ENCODE data around the gene ARSK.

ARSK gene

DNA sequence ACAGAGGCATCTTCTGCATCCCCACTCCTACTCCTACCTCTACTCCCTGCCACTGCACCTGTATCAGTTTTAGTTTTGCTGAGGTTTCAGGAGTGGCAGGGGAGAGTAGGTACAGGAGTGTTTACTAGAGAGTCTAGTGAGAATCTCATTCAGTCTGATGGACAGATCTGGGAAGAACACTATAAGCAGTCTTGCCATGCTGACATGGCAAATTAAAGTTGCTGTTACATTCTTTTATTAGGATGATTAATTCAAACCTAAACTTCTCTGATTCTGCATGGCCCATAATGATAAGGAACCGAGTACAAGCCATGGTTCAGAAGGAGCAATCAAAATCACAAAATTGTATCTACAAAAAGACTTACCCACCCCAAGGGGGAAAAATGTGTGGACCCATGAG lies 7.4 kb downstream of the ARSK start:
- Histone ChIP-seq H3K9me3 (ENCODE audit: insufficient read depth, low read depth, low read length) (no peaks in the 10 kb centered on the region), H3K23ac (ENCODE audit: low read length) (no peak overlapping the region), H3K27ac (ENCODE audit: low read depth, low read length) (no peak overlapping the region), H4K91ac (ENCODE audit: low read depth, low read length) (no peak overlapping the region), H2BK120ac (ENCODE audit: insufficient read depth, low read length, poor library complexity) (no peak overlapping the region), H3K4ac (ENCODE audit: low read depth, low read length) (no peak overlapping the region), H3K36me3 (ENCODE audit: control insufficient read depth in 1 of 2, insufficient read depth in 2 of 2, low read length in 2 of 2) (no peaks in the 10 kb centered on the region), H3K27me3 (ENCODE audit: insufficient read depth, low read length) (no peaks in the 10 kb centered on the region), H3K9ac (ENCODE audit: low read length) (no peak overlapping the region), H2AFZ (ENCODE audit: insufficient read depth, low read length, poor library complexity) (no peak overlapping the region), H3K79me1 (ENCODE audit: low read length) (no peaks in the 10 kb centered on the region), H3K4me3 (ENCODE audit: low read depth, low read length) (no peak overlapping the region), H2AK5ac (ENCODE audit: low read length) (no peak overlapping the region), H3K4me2 (ENCODE audit: low read length) (no peak overlapping the region), H3K4me1 (ENCODE audit: control insufficient read depth in 1 of 2, insufficient read depth in 2 of 2, low read length in 2 of 2) (peaks cover 0 to 3% of the 10 kb centered on the region in 2 experiments), H3K18ac (ENCODE audit: low read length) (no peak overlapping the region), H3K14ac (ENCODE audit: low read length) (no peak overlapping the region), H3K79me2 (ENCODE audit: control insufficient read depth, insufficient read depth, low read length, poor library complexity) (no peaks in the 10 kb centered on the region), H2BK5ac (ENCODE audit: low read depth, low read length, poor library complexity) (no peak overlapping the region), H4K12ac (ENCODE audit: low read depth, low read length) (no peak overlapping the region), H2BK12ac (ENCODE audit: low read length) (no peak overlapping the region), H4K8ac (ENCODE audit: low read depth, low read length) (no peak overlapping the region)
- WGBS (ENCODE audit: extremely low coverage, insufficient coverage, insufficient read length): no CpG with 5 or more reads among the region's 1 CpG
- DNase-seq: no peak

DNA sequence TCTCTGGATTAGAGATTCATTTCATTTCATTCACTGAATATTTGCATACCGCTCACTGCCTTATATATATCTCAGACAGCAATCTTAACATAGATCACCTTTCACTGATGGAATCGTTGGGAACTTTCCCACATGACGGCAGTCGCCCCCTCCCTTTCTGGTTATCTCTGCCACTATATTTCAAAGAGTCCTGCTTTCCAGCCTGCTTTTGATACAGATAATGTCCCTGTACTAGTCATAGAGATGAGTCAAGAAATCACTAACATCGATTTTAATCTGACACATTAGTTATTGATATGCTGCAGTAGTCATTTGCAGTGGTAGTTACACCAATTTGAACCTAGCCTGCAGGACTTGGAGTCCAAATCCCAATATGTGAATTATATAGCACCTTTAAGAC lies 8.5 kb downstream of the ARSK start:
- Histone ChIP-seq H3K79me1 (ENCODE audit: low read length) (no peaks in the 10 kb centered on the region), H3K9ac (ENCODE audit: low read length) (no peak overlapping the region), H3K4me3 (ENCODE audit: low read depth, low read length) (no peak overlapping the region), H2AK5ac (ENCODE audit: low read length) (no peak overlapping the region), H3K27me3 (ENCODE audit: insufficient read depth, low read length) (no peaks in the 10 kb centered on the region), H3K23ac (ENCODE audit: low read length) (no peak overlapping the region), H2BK5ac (ENCODE audit: low read depth, low read length, poor library complexity) (no peak overlapping the region), H4K12ac (ENCODE audit: low read depth, low read length) (no peak overlapping the region), H3K4ac (ENCODE audit: low read depth, low read length) (no peak overlapping the region), H3K36me3 (ENCODE audit: control insufficient read depth in 1 of 2, insufficient read depth in 2 of 2, low read length in 2 of 2) (no peaks in the 10 kb centered on the region), H2BK12ac (ENCODE audit: low read length) (no peak overlapping the region), H3K79me2 (ENCODE audit: control insufficient read depth, insufficient read depth, low read length, poor library complexity) (no peaks in the 10 kb centered on the region), H3K4me2 (ENCODE audit: low read length) (no peak overlapping the region), H3K18ac (ENCODE audit: low read length) (no peak overlapping the region), H3K14ac (ENCODE audit: low read length) (no peak overlapping the region), H3K9me3 (ENCODE audit: insufficient read depth, low read depth, low read length) (no peaks in the 10 kb centered on the region), H3K4me1 (ENCODE audit: control insufficient read depth in 1 of 2, insufficient read depth in 2 of 2, low read length in 2 of 2) (peaks cover 0 to 3% of the 10 kb centered on the region in 2 experiments), H2BK120ac (ENCODE audit: insufficient read depth, low read length, poor library complexity) (no peak overlapping the region), H3K27ac (ENCODE audit: low read depth, low read length) (no peak overlapping the region), H2AFZ (ENCODE audit: insufficient read depth, low read length, poor library complexity) (no peak overlapping the region), H4K8ac (ENCODE audit: low read depth, low read length) (no peak overlapping the region), H4K91ac (ENCODE audit: low read depth, low read length) (no peak overlapping the region)
- WGBS (ENCODE audit: extremely low coverage, insufficient coverage, insufficient read length): no CpG with 5 or more reads among the region's 5 CpGs
- DNase-seq: peak; percentile 25 to 65

DNA sequence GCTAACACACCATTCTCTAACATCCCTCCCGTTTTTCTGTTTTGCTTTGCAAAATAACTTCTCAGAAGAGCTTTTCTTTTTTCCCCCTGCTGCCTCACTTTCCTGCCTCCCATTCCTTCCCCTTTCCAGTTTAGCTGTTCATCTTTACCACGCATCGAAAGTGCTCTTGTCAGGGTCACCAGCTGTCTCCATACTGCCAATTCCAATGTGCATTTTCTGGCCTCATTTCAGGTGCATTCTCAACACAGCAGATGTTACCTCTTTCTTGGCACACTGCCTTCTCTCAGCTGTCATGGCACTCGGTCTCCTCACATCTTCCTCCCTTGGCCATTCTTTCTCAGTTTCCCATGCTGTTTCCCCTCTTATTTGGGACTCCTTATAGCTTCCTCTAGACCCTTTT lies 9.5 kb downstream of the ARSK start:
- Histone ChIP-seq H3K23ac (ENCODE audit: low read length) (no peak overlapping the region), H3K4me3 (ENCODE audit: low read depth, low read length) (no peak overlapping the region), H3K4ac (ENCODE audit: low read depth, low read length) (no peak overlapping the region), H4K12ac (ENCODE audit: low read depth, low read length) (no peak overlapping the region), H4K8ac (ENCODE audit: low read depth, low read length) (no peak overlapping the region), H3K79me1 (ENCODE audit: low read length) (no peaks in the 10 kb centered on the region), H3K4me1 (ENCODE audit: control insufficient read depth in 1 of 2, insufficient read depth in 2 of 2, low read length in 2 of 2) (peaks cover 0 to 3% of the 10 kb centered on the region in 2 experiments), H3K18ac (ENCODE audit: low read length) (no peak overlapping the region), H2BK5ac (ENCODE audit: low read depth, low read length, poor library complexity) (no peak overlapping the region), H2AK5ac (ENCODE audit: low read length) (no peak overlapping the region), H3K36me3 (ENCODE audit: control insufficient read depth in 1 of 2, insufficient read depth in 2 of 2, low read length in 2 of 2) (no peaks in the 10 kb centered on the region), H2AFZ (ENCODE audit: insufficient read depth, low read length, poor library complexity) (no peak overlapping the region), H3K14ac (ENCODE audit: low read length) (no peak overlapping the region), H4K91ac (ENCODE audit: low read depth, low read length) (no peak overlapping the region), H3K9me3 (ENCODE audit: insufficient read depth, low read depth, low read length) (no peaks in the 10 kb centered on the region), H3K27me3 (ENCODE audit: insufficient read depth, low read length) (no peaks in the 10 kb centered on the region), H3K9ac (ENCODE audit: low read length) (no peak overlapping the region), H3K4me2 (ENCODE audit: low read length) (no peak overlapping the region), H2BK12ac (ENCODE audit: low read length) (no peak overlapping the region), H3K79me2 (ENCODE audit: control insufficient read depth, insufficient read depth, low read length, poor library complexity) (no peaks in the 10 kb centered on the region), H2BK120ac (ENCODE audit: insufficient read depth, low read length, poor library complexity) (no peak overlapping the region), H3K27ac (ENCODE audit: low read depth, low read length) (no peak overlapping the region)
- DNase-seq: peak in 1 of 2 donors; percentile 39
- WGBS (ENCODE audit: extremely low coverage, insufficient coverage, insufficient read length): 100% methylated on average over 1 of the region's 4 CpGs

DNA sequence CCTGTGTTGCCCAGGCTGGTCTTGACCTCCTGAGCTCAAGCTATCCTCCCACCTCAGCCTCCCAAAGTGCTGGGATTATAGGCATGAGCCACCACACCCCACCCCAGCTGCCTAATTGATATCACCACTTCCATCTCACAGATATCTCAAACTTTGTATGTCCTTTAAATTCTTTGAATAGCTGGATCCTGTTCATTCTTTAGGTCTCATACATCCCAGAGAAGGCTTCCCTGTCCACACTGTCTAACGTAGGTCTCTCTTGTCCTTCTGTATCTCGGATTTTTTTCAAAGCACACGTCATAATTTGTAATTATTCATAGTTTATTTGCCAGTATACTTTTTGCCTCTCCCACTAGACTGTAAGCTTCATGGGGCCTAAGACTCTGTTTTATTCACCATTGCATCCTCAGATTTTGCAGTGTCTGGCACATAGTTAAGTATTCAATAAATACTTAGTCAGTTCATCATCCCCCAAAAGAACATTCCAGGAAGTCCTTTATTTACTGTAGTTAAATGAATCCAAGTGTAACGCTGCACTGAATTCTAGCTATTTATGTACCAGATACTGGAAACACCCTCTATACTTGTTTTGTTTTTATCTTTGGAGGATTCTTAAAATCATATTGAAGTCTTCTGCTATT lies 10.5 kb downstream of the ARSK start:
- no peak overlapping the region for H2BK120ac ChIP-seq (ENCODE audit: insufficient read depth, low read length, poor library complexity)
- H3K79me2 ChIP-seq (ENCODE audit: control insufficient read depth, insufficient read depth, low read length, poor library complexity): no peaks in the 10 kb centered on the region
- no peak overlapping the region for H3K27ac ChIP-seq (ENCODE audit: low read depth, low read length)
- no peak overlapping the region for H3K4me3 ChIP-seq (ENCODE audit: low read depth, low read length)
- no peaks in the 10 kb centered on the region for H3K79me1 ChIP-seq (ENCODE audit: low read length)
- no peak overlapping the region for H3K23ac ChIP-seq (ENCODE audit: low read length)
- peaks cover 0 to 3% of the 10 kb centered on the region in 2 experiments for H3K4me1 ChIP-seq (ENCODE audit: control insufficient read depth in 1 of 2, insufficient read depth in 2 of 2, low read length in 2 of 2)
- H4K8ac ChIP-seq (ENCODE audit: low read depth, low read length): no peak overlapping the region
- WGBS (ENCODE audit: extremely low coverage, insufficient coverage, insufficient read length): no CpG with 5 or more reads among the region's 4 CpGs
- DNase-seq: peak in 1 of 2 donors; percentile 58
- H2AFZ ChIP-seq (ENCODE audit: insufficient read depth, low read length, poor library complexity): no peak overlapping the region
- no peak overlapping the region for H4K12ac ChIP-seq (ENCODE audit: low read depth, low read length)
- H3K14ac ChIP-seq (ENCODE audit: low read length): no peak overlapping the region
- H2AK5ac ChIP-seq (ENCODE audit: low read length): no peak overlapping the region
- H3K4me2 ChIP-seq (ENCODE audit: low read length): no peak overlapping the region
- no peak overlapping the region for H4K91ac ChIP-seq (ENCODE audit: low read depth, low read length)
- no peak overlapping the region for H3K9ac ChIP-seq (ENCODE audit: low read length)
- H3K18ac ChIP-seq (ENCODE audit: low read length): no peak overlapping the region
- no peaks in the 10 kb centered on the region for H3K36me3 ChIP-seq (ENCODE audit: control insufficient read depth in 1 of 2, insufficient read depth in 2 of 2, low read length in 2 of 2)
- no peaks in the 10 kb centered on the region for H3K9me3 ChIP-seq (ENCODE audit: insufficient read depth, low read depth, low read length)
- H3K4ac ChIP-seq (ENCODE audit: low read depth, low read length): no peak overlapping the region
- no peaks in the 10 kb centered on the region for H3K27me3 ChIP-seq (ENCODE audit: insufficient read depth, low read length)
- no peak overlapping the region for H2BK12ac ChIP-seq (ENCODE audit: low read length)
- H2BK5ac ChIP-seq (ENCODE audit: low read depth, low read length, poor library complexity): no peak overlapping the region
